Activated T-helper 1 cell treated with Interleukin-2 at 50 U/mL for 16 hours (primary cell): ENCODE measurements around the gene DEAF1.

Source experiments
- DNase-seq: peaks from one replicate; pipeline ENCODE4 v3.0.0-alpha.2; 2020; ENCODE audit warnings: low read depth

The DEAF1 gene

DNA sequence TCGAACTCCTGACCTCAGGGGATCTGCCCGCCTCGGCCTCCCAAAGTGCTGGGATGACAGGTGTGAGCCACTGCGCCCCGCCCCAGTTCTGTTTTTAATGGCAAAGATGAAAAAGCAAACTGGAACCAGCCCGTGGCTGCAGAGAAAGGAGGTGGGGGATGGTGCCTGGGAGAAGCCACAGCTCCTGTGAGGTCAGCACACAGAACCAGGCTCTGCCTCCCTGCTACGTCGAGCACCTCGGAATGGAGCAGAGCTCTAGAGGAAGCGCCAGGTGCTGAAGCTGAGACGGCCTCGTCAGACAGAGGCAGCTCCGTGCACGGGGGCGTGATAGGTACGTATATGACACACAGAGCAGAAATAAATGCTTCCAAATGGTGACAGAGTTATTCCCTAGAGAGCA is 49.5 kb downstream of the DEAF1 start:
- no peak for DNase-seq

DNA sequence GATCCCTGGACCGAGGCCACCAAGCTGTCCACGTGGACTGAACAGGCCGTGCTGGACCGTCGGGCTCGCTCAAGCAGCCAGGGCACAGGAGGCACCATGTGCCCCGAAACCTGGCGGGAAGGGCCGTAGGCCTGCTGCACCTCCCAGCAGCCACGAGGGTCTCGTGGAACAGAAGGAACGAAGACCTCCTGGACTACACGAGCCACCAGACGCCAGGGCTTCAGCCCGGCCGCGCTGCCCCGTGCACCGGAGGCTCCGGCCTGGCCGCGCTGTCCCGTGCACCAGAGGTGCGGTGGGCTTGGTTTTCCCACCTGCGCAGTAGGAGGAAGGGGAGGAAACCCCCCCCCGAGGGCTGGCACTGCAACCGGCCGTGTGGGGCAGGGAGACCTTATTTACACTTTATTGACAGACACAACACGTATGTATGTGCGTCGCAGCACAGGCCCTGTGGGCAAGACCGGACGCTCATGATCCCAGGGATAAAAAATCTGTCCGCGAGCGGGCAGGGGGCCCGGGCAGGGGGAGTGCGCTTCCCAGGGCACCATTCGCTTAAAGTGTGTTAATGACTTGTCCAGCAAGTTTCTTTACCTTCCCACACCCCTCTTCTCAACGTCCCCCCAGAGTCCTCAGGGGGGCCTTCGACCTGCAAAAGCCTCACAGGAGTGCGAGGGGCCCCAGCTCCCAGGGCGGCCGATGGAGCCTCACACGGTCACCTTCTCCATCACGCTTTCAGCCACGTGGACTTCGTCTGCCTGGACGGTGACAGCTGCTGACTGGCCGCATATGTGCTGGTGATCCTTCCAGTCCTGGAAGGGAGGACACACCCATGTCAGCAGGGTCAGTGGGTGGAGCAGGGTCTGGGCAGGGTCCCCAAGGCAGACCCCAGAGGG is 50.9 kb downstream of the DEAF1 start:
- DNase-seq: no peak

DNA sequence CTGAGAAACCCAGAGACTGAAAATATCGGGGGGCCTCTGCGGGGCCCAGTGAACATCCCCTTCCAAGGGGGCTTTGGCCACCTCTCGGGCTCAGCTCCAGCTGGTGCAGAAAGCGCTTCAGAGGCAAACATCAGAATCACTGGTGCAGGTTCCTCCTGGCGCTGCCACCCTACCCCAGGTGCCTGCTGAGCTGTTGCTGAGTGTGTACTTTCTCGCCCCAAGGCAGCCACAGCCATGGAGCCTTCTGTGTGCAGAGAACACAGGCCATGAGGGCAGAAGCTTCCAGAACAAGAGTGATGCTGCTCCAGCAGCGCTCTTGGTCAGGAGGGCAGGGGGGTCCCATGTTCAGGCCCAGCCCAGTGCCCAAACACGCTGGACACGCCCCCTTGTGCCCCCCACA is 51.7 kb downstream of the DEAF1 start:
- no peak for DNase-seq

DNA sequence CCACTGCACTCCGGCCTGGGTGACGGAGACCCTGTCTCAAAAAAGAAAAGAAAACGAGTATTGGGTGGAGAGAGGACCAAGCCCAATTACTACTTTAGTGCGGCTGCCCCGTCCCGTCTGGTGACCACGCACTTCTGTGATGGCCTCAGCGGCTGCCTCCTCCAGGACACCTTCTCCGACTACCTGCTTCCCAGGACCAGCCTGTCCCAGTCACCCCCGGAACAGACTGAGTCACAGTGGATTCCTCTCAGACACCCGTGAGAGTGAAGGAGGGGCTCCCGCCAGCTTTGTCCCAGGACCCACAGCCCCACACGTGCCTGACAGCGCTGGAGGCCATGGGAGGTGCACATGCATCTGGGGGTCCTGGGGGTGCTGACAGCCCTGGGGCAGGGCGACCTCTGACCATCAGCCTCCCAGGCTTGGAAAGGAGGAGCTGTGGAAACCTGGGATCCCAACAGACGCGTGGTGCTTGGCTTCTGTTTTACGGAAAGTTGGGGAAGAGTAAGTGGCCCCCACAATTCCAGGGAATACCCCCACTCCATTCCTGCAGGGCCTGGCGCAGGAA is 53.1 kb downstream of the DEAF1 start:
- no peak for DNase-seq

GRCh38 chr11:640021-640706 is 54.9 kb downstream of the DEAF1 start:
- no peak for DNase-seq

DNA sequence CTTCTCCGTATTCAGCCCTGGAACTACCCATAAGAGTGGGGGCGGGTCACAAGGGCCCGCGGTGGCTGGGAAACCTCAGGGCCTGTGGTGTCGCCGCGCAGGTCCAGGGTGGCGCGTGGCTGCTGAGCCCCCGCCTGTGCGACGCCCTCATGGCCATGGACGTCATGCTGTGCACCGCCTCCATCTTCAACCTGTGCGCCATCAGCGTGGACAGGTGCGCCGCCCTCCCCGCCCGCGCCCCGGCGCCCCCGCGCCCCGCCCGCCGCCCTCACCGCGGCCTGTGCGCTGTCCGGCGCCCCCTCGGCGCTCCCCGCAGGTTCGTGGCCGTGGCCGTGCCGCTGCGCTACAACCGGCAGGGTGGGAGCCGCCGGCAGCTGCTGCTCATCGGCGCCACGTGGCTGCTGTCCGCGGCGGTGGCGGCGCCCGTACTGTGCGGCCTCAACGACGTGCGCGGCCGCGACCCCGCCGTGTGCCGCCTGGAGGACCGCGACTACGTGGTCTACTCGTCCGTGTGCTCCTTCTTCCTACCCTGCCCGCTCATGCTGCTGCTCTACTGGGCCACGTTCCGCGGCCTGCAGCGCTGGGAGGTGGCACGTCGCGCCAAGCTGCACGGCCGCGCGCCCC is 55.6 kb downstream of the DEAF1 start:
- DNase-seq: no peak

GRCh38 chr11:638631-639331 is 56.2 kb downstream of the DEAF1 start:
- no peak for DNase-seq

GRCh38 chr11:637593-638521 is 57.2 kb downstream of the DEAF1 start:
- DNase-seq: no peak

DNA sequence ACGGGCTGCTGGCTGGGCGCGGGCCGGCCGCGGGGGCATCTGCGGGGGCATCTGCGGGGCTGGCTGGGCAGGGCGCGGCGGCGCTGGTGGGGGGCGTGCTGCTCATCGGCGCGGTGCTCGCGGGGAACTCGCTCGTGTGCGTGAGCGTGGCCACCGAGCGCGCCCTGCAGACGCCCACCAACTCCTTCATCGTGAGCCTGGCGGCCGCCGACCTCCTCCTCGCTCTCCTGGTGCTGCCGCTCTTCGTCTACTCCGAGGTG is 57.8 kb downstream of the DEAF1 start:
- no peak for DNase-seq

GRCh38 chr11:636511-637332 is 58.3 kb downstream of the DEAF1 start, which contains the start of gene DRD4:
Gene DRD4, plus strand, starts transcription at chr11:637269. Its CDS starts 36 bp downstream, at chr11:637305.
- DNase-seq: no peak

DNA sequence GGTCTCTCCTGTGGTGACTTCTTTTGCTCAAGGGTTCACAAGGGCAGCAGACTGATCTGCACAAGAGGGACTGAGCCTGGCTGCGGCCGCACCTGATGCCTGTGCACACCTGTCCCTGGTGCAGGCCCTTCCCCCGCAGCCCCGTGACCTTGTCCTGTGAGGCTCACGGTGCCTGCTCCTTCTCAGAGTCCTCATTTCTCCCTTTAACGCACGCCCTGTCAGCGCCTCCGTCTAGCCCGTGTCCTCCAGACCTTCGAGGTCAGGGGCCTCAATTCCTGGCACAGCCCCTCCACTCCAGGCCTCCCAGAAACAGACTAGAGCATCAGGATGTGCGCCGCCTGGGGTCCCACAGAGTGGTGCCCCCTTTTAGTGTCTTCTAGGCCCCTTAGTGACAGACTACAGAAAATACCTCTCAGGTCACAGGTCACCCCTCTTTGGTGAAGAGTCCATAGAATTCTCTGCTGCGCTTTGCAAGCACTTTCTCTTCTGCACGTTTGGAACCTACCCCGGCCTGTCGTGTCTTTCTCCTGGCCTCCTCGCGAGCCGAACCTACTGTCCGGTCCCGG is 59.0 kb downstream of the DEAF1 start:
- DNase-seq: no peak

- no peak for DNase-seq
These were observed 64.2 kb downstream of the DEAF1 start for GRCh38 chr11:630871-631270.

DNA sequence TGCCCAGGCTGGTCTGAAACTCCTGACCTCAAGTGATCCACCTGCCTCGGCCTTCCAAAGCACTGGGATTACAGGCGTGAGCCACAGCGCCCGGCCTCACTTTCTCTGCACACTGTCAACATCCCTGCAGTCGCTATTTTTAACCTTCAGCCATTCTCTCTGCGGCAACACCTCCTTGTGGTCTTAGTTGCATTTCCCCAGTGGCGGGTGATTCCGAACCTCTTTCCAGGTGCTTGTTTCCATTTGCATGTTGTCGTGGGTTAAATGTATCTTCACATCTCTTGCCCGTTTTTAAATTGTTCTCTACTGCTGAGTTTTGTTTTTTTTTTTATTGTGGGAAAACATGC is 65.8 kb downstream of the DEAF1 start:
- no peak for DNase-seq

- no peak for DNase-seq
These were observed 67.0 kb downstream of the DEAF1 start for GRCh38 chr11:628056-628455.

- no peak for DNase-seq
These were observed 67.8 kb downstream of the DEAF1 start for GRCh38 chr11:627308-627576.

GRCh38 chr11:626475-627307 is 68.3 kb downstream of the DEAF1 start, which contains the start of gene SCT:
Gene SCT, minus strand, starts transcription at chr11:627181. Its CDS starts 38 bp downstream, at chr11:627143.
- no peak for DNase-seq

DNA sequence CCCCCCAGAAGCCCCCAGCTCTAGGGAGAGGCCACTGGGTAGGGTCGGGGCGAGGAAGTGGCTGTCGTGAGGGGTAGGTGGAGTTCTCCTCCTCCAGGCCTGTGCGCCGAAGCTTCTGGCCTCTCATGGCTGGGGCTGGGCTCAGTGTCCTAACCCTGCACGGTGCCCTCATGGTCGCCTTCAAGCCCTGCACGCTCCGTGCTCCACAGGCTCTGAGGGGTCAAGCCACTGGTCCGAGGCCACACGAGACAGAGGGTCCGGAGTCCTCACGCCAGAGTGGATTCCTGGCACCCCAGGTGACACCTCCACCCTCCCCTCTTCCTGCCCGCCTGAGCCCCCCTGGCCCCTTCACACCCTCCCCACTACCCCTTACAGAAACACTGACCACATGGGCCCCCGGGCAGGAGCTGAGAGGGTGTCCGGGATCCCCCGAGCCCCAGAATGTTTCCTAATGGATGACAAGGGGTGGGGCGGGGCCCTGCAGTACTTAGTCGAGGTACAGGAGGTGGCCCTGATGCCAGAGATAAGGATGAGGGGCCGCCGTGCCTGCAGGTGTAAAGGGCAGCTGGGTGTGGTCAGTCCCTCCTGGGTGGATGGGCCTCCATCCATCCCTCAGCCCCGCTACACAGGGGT is 69.3 kb downstream of the DEAF1 start:
- DNase-seq: no peak

DNA sequence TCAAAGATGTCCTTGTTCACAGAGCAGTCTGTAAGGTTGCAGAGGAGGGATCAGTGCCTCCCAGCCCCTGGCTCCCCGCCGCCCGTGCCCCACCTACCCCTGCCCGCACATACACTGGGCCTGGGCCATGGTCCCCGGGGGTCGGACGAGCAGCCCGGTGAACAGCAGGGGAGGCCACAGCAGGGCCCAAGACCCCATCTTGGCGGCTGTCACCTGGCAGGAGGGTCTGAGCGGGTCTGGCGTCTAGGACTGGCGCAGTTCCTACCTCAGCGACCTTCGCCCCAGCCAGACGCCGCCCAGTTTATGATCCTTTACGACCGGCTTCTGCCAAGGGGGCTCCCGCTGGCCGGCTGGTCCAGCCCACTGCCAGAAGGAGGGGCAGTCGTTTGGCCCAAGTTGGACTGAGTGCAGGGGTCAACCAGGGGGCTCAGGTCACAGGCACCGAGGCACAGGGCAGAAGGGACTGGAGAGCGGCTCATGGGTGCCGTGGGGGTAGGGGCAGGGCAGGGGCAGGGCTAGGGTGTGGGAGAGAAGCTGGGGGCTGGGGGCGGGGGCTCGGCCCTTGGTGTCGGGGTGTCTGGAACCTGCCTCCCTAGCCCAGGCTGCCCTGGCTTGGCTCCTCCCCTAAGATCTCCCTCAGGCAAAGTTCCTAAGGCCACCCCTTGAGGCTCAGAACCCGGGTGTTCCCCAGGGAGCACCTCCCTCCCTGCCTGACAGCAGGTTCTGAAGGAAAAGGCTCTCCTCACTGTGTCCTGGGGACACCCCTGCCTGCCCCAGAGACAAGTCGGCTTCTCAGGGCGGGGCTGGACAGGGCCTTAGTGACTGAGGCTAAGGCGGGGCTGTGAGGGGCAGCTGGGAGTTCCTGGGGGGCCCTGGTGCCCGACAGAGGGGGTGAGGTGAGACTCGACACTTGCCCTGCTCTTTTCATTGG is 70.1 kb downstream of the DEAF1 start, which contains the start of gene CDHR5:
Gene CDHR5, minus strand, starts transcription at position 251 of the 931 bp plus-strand sequence. Its CDS starts 53 bp downstream, at position 198.
- DNase-seq: no peak
